ENCODE data around the gene RASA3.

Gene RASA3

GRCh38 chr13:113974304-113975281, 157.8 kb downstream of the RASA3 start:
- no peak for DNase-seq (ENCODE audit: insufficient read length, low spot score)
- no peak for FAIRE-seq
- no peak for TF ChIP-seq CTCF (IDR thresholded peaks at IDR 0.05; ENCODE audit: insufficient read depth, missing control alignments)

GRCh38 chr13:113973218-113974164, 158.9 kb downstream of the RASA3 start, which contains the start of gene C13orf46:
TSS of gene C13orf46 (minus strand) at chr13:113974076. CDS start at chr13:113973997, 79 bp downstream.
- TF ChIP-seq CTCF (IDR thresholded peaks at IDR 0.05; ENCODE audit: insufficient read depth, missing control alignments), result no peak
- no peak for DNase-seq (ENCODE audit: insufficient read length, low spot score)
- no peak for FAIRE-seq

GRCh38 chr13:113972451-113973217, 159.8 kb downstream of the RASA3 start:
- FAIRE-seq (no peak), DNase-seq (ENCODE audit: insufficient read length, low spot score) (no peak)
- no peak for TF ChIP-seq CTCF (IDR thresholded peaks at IDR 0.05; ENCODE audit: insufficient read depth, missing control alignments)

GRCh38 chr13:113971471-113972231, 160.8 kb downstream of the RASA3 start:
- FAIRE-seq (no peak), DNase-seq (ENCODE audit: insufficient read length, low spot score) (no peak)
- TF ChIP-seq CTCF (IDR thresholded peaks at IDR 0.05; ENCODE audit: insufficient read depth, missing control alignments), result no peak

- no peak for FAIRE-seq
- DNase-seq (ENCODE audit: insufficient read length, low spot score), result no peak
- no peak for TF ChIP-seq CTCF (IDR thresholded peaks at IDR 0.05; ENCODE audit: insufficient read depth, missing control alignments)
Measured at GRCh38 chr13:113970810-113971470, 161.5 kb downstream of the RASA3 start.
